ENCODE results near the gene NME3.

NME3 gene

GRCh38 chr16:1768061-1768766 is 3.1 kb downstream of the NME3 start:
- no peak for FAIRE-seq

GRCh38 chr16:1767116-1767994 is 4.0 kb downstream of the NME3 start:
- no peak for FAIRE-seq

GRCh38 chr16:1766701-1767100 is 4.6 kb downstream of the NME3 start:
- FAIRE-seq: no peak

- no peak for FAIRE-seq
Observed at GRCh38 chr16:1766231-1766630, 5.1 kb downstream of the NME3 start.

- no peak for FAIRE-seq
Observed at GRCh38 chr16:1765826-1766225, 5.5 kb downstream of the NME3 start.

GRCh38 chr16:1764971-1765370 is 6.4 kb downstream of the NME3 start:
- no peak for FAIRE-seq

GRCh38 chr16:1763521-1764511 is 7.5 kb downstream of the NME3 start:
- no peak for FAIRE-seq

GRCh38 chr16:1762879-1763520 is 8.3 kb downstream of the NME3 start:
- no peak for FAIRE-seq

GRCh38 chr16:1762196-1762878 is 9.0 kb downstream of the NME3 start:
- no peak for FAIRE-seq

- FAIRE-seq: no peak
Observed at GRCh38 chr16:1761751-1762150, 9.6 kb downstream of the NME3 start.

GRCh38 chr16:1760911-1761310 is 10.4 kb downstream of the NME3 start:
- no peak for FAIRE-seq

- no peak for FAIRE-seq
Observed at GRCh38 chr16:1759511-1759910, 11.8 kb downstream of the NME3 start.

- no peak for FAIRE-seq
Observed at GRCh38 chr16:1758923-1759322, 12.4 kb downstream of the NME3 start.

GRCh38 chr16:1757714-1758461 is 13.5 kb downstream of the NME3 start:
- FAIRE-seq: no peak

GRCh38 chr16:1754204-1754603 is 17.1 kb downstream of the NME3 start:
- FAIRE-seq: no peak

- FAIRE-seq: no peak
Observed at GRCh38 chr16:1752853-1753252, 18.5 kb downstream of the NME3 start.

- FAIRE-seq: no peak
Observed at GRCh38 chr16:1751946-1752345, 19.4 kb downstream of the NME3 start.

GRCh38 chr16:1749152-1750117 is 21.9 kb downstream of the NME3 start:
- no peak for FAIRE-seq

GRCh38 chr16:1747934-1748333 is 23.4 kb downstream of the NME3 start:
- no peak for FAIRE-seq

- FAIRE-seq: no peak
Observed at GRCh38 chr16:1746693-1747195, 24.6 kb downstream of the NME3 start.

All from A204.1 (cell line).